HEK293 (cell line): ENCODE measurements around the gene ESRRA.
"Not testable (repeated sequence)": the region's sequence is repeated elsewhere in the genome, so short reads cannot be mapped to it uniquely, and the experiment has no call there.

Experiments
- CTCF ChIA-PET: fragments of 350-600 bp; formaldehyde crosslinking; extraction: SDS; loops from one replicate; lab custom pipeline; 2021; ENCODE audit warnings: antibody characterized with exemption; lab: Yijun Ruan, JAX
- POLR2A ChIA-PET: fragments of 300-600 bp; formaldehyde crosslinking; extraction: SDS; loops from one replicate; lab custom pipeline; 2020; ENCODE audit warnings: antibody characterized with exemption, inconsistent platforms; lab: Yijun Ruan, JAX
- H3K27ac ChIP-seq: fragments of 200-500 bp; sonication (Bioruptor generic); 2 replicates; pipeline ENCODE4 v1.5.1; 2014; ENCODE audit warnings: low read depth, low read length, control low read depth, inconsistent platforms; ENCODE audit errors: extremely low read depth
- H3K36me3 ChIP-seq, 2 experiments: fragments of 200-500 bp in 1 of 2; sonication (Bioruptor generic) in 1 of 2; 1 replicate in 1 of 2; 2 replicates in 1 of 2; pipeline ENCODE4 v1.5.1; 2014 to 2017; ENCODE audit warnings: inconsistent platforms in 2 of 2, low read length in 2 of 2; ENCODE audit not compliant: control insufficient read depth in 2 of 2, insufficient read depth in 1 of 2
- H3K4me1 ChIP-seq: fragments of 200-500 bp; sonication (Bioruptor generic); 2 replicates; pipeline ENCODE4 v1.5.1; 2014; ENCODE audit warnings: mild to moderate bottlenecking, low read length, inconsistent platforms; ENCODE audit not compliant: control insufficient read depth, insufficient read depth
- H3K4me3 ChIP-seq: 2 replicates; pipeline ENCODE4 v1.5.1; 2011; ENCODE audit warnings: low read depth, mild to moderate bottlenecking, control low read depth, low read length, moderate library complexity
- H3K9me3 ChIP-seq: fragments of 200-500 bp; sonication (Bioruptor generic); 2 replicates; pipeline ENCODE4 v1.5.1; 2014; ENCODE audit warnings: low read depth, low read length, inconsistent platforms; ENCODE audit not compliant: control insufficient read depth, insufficient read depth
- GFI1B ChIP-seq: fragments of 450-650 bp; formaldehyde crosslinking; IDR thresholded peaks from 2 replicates; pipeline ENCODE4 v1.5.1; 2016; ENCODE audit warnings: missing biosample characterization, missing genetic modification characterization
- YY1 ChIP-seq: fragments of 450-650 bp; formaldehyde crosslinking; IDR thresholded peaks from 2 replicates; pipeline ENCODE4 v1.5.1; 2018; ENCODE audit warnings: missing biosample characterization, missing genetic modification characterization
- ZNF10 ChIP-seq: fragments of 450-650 bp; formaldehyde crosslinking; IDR thresholded peaks from 2 replicates; pipeline ENCODE4 v1.5.1; 2017; ENCODE audit warnings: missing biosample characterization, missing genetic modification characterization
- ZNF239 ChIP-seq: fragments of 450-650 bp; formaldehyde crosslinking; IDR thresholded peaks from 2 replicates; pipeline ENCODE4 v1.5.1; 2016; ENCODE audit warnings: missing biosample characterization, missing genetic modification characterization
- ZNF248 ChIP-seq: fragments of 450-650 bp; formaldehyde crosslinking; IDR thresholded peaks from 2 replicates; pipeline ENCODE4 v1.5.1; 2017; ENCODE audit warnings: missing biosample characterization, missing genetic modification characterization
- ZNF391 ChIP-seq: fragments of 450-650 bp; formaldehyde crosslinking; IDR thresholded peaks from 2 replicates; pipeline ENCODE4 v1.5.1; 2016; ENCODE audit warnings: low read depth, missing biosample characterization, missing genetic modification characterization, borderline replicate concordance
- ZNF423 ChIP-seq: fragments of 450-650 bp; formaldehyde crosslinking; IDR thresholded peaks from 2 replicates; pipeline ENCODE4 v1.5.1; 2016; ENCODE audit warnings: missing biosample characterization, missing genetic modification characterization
- ZNF501 ChIP-seq: fragments of 450-650 bp; formaldehyde crosslinking; IDR thresholded peaks from 2 replicates; pipeline ENCODE4 v1.5.1; 2016; ENCODE audit warnings: missing biosample characterization, missing genetic modification characterization
- ZNF544 ChIP-seq: fragments of 450-650 bp; formaldehyde crosslinking; IDR thresholded peaks from 2 replicates; pipeline ENCODE4 v1.5.0; 2017; ENCODE audit warnings: missing biosample characterization, missing genetic modification characterization
- ZSCAN16 ChIP-seq: fragments of 450-650 bp; formaldehyde crosslinking; IDR thresholded peaks from 2 replicates; pipeline ENCODE4 v1.5.1; 2016; ENCODE audit warnings: missing biosample characterization, missing genetic modification characterization
- TF ChIP-seq, protein P1 (sequence below): fragments of 450-650 bp; formaldehyde crosslinking; IDR thresholded peaks from 2 replicates; pipeline ENCODE4 v1.5.1; 2016; ENCODE audit warnings: missing biosample characterization, missing genetic modification characterization
- TF ChIP-seq, protein P2 (sequence below): fragments of 450-650 bp; formaldehyde crosslinking; IDR thresholded peaks from 2 replicates; pipeline ENCODE4; 2016; ENCODE audit warnings: missing biosample characterization, missing genetic modification characterization
- TF ChIP-seq, protein P3 (sequence below): fragments of 450-650 bp; formaldehyde crosslinking; IDR thresholded peaks from 2 replicates; pipeline ENCODE4 v1.5.1; 2016; ENCODE audit warnings: missing biosample characterization, missing genetic modification characterization
- TF ChIP-seq, protein P4 (sequence below): fragments of 450-650 bp; formaldehyde crosslinking; IDR thresholded peaks from 2 replicates; pipeline ENCODE4 v1.5.1; 2016; ENCODE audit warnings: missing biosample characterization, missing genetic modification characterization
- TF ChIP-seq, protein P5 (sequence below): fragments of 450-650 bp; formaldehyde crosslinking; IDR thresholded peaks from 2 replicates; pipeline ENCODE4 v1.5.1; 2016; ENCODE audit warnings: missing biosample characterization, missing genetic modification characterization
- TF ChIP-seq, protein P6 (sequence below): fragments of 450-650 bp; formaldehyde crosslinking; IDR thresholded peaks from 2 replicates; pipeline ENCODE4 v1.5.1; 2017; ENCODE audit warnings: missing biosample characterization, mild to moderate bottlenecking, missing genetic modification characterization, moderate library complexity

The ESRRA gene

DNA sequence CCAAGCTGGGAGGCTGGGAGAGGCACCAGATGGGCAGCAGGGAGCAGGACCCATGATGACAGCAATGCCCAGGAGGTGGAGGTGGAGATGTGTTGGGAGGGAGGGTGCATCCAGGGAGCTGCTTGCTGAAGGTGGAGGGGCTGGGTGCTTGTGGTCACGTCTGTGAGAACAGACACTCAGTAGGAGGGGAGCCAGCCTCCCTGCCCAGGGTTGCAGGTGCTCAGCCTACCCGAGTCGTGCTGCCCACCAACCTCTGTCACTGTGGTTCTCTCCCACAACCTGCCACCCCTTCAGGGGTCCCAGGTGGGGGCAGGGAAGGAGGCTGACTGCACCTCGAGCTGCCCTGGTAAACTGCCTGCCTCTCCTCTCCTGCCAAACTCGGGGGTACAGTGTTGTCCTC is 18.0 kb downstream of the ESRRA start:
- Histone ChIP-seq H3K9me3 (no peaks in the 10 kb centered on the region), H3K4me1 (no peaks in the 10 kb centered on the region), H3K27ac (no peak overlapping the region), H3K36me3 (peaks cover 0 to 38% of the 10 kb centered on the region in 2 experiments; a peak in 1 of 3 replicates)
- TF ChIP-seq ZNF544 (tag by site-specific recombination) (no peak), ZSCAN16 (tag by site-specific recombination) (no peak), ZNF248 (no peak), YY1 (no peak), GFI1B (tag by site-specific recombination) (no peak), ZNF423 (tag by site-specific recombination) (no peak), ZNF239 (tag by site-specific recombination) (no peak), ZNF10 (tag by site-specific recombination) (no peak), ZNF501 (tag by site-specific recombination) (no peak), ZNF391 (tag by site-specific recombination) (no peak)
- TF ChIP-seq, protein P1, sequence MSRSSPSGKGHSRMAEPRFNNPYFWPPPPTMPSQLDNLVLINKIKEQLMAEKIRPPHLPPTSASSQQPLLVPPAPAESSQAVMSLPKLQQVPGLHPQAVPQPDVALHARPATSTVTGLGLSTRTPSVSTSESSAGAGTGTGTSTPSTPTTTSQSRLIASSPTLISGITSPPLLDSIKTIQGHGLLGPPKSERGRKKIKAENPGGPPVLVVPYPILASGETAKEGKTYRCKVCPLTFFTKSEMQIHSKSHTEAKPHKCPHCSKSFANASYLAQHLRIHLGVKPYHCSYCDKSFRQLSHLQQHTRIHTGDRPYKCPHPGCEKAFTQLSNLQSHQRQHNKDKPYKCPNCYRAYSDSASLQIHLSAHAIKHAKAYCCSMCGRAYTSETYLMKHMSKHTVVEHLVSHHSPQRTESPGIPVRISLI (tag by site-specific recombination) = no peak
- TF ChIP-seq, protein P2, sequence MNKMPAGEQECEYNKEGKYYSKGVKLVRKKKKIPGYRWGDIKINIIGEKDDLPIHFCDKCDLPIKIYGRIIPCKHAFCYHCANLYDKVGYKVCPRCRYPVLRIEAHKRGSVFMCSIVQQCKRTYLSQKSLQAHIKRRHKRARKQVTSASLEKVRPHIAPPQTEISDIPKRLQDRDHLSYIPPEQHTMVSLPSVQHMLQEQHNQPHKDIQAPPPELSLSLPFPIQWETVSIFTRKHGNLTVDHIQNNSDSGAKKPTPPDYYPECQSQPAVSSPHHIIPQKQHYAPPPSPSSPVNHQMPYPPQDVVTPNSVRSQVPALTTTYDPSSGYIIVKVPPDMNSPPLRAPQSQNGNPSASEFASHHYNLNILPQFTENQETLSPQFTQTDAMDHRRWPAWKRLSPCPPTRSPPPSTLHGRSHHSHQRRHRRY = no peak
- TF ChIP-seq, protein P3, sequence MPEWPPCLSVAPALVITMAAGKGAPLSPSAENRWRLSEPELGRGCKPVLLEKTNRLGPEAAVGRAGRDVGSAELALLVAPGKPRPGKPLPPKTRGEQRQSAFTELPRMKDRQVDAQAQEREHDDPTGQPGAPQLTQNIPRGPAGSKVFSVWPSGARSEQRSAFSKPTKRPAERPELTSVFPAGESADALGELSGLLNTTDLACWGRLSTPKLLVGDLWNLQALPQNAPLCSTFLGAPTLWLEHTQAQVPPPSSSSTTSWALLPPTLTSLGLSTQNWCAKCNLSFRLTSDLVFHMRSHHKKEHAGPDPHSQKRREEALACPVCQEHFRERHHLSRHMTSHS = no peak
- TF ChIP-seq, protein P4, sequence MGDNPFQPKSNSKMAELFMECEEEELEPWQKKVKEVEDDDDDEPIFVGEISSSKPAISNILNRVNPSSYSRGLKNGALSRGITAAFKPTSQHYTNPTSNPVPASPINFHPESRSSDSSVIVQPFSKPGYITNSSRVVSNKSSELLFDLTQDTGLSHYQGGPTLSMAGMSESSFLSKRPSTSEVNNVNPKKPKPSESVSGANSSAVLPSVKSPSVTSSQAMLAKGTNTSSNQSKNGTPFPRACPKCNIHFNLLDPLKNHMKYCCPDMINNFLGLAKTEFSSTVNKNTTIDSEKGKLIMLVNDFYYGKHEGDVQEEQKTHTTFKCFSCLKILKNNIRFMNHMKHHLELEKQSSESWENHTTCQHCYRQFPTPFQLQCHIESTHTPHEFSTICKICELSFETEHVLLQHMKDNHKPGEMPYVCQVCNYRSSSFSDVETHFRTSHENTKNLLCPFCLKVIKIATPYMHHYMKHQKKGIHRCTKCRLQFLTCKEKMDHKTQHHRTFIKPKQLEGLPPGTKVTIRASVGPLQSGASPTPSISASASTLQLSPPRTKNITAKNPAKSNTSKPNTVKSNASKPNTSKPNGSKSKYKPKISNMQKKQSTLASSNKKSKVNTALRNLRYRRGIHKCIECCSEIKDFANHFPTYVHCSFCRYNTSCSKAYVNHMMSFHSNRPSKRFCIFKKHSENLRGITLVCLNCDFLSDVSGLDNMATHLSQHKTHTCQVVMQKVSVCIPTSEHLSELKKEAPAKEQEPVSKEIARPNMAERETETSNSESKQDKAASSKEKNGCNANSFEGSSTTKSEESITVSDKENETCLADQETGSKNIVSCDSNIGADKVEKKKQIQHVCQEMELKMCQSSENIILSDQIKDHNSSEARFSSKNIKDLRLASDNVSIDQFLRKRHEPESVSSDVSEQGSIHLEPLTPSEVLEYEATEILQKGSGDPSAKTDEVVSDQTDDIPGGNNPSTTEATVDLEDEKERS = no peak
- TF ChIP-seq, protein P5, sequence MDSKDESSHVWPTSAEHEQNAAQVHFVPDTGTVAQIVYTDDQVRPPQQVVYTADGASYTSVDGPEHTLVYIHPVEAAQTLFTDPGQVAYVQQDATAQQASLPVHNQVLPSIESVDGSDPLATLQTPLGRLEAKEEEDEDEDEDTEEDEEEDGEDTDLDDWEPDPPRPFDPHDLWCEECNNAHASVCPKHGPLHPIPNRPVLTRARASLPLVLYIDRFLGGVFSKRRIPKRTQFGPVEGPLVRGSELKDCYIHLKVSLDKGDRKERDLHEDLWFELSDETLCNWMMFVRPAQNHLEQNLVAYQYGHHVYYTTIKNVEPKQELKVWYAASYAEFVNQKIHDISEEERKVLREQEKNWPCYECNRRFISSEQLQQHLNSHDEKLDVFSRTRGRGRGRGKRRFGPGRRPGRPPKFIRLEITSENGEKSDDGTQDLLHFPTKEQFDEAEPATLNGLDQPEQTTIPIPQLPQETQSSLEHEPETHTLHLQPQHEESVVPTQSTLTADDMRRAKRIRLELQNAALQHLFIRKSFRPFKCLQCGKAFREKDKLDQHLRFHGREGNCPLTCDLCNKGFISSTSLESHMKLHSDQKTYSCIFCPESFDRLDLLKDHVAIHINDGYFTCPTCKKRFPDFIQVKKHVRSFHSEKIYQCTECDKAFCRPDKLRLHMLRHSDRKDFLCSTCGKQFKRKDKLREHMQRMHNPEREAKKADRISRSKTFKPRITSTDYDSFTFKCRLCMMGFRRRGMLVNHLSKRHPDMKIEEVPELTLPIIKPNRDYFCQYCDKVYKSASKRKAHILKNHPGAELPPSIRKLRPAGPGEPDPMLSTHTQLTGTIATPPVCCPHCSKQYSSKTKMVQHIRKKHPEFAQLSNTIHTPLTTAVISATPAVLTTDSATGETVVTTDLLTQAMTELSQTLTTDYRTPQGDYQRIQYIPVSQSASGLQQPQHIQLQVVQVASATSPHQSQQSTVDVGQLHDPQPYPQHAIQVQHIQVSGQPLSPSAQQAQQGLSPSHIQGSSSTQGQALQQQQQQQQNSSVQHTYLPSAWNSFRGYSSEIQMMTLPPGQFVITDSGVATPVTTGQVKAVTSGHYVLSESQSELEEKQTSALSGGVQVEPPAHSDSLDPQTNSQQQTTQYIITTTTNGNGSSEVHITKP = no peak
- TF ChIP-seq, protein P6, sequence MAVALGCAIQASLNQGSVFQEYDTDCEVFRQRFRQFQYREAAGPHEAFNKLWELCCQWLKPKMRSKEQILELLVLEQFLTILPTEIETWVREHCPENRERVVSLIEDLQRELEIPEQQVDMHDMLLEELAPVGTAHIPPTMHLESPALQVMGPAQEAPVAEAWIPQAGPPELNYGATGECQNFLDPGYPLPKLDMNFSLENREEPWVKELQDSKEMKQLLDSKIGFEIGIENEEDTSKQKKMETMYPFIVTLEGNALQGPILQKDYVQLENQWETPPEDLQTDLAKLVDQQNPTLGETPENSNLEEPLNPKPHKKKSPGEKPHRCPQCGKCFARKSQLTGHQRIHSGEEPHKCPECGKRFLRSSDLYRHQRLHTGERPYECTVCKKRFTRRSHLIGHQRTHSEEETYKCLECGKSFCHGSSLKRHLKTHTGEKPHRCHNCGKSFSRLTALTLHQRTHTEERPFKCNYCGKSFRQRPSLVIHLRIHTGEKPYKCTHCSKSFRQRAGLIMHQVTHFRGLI (tag by site-specific recombination) = no peak
- TF ChIP-seq, all 188 proteins: peak for 0
- ChIA-PET POLR2A (interaction anchor here (0.8 to 1.2 kb wide), 2 partner anchors 19 to 53 kb away, joined by 4 to 5 read pairs; no protein-coding TSS in a partner anchor), CTCF (interaction anchor here (0.6 to 2.9 kb wide), 6 partner anchors 8 to 31 kb away, joined by 3 to 10 read pairs (median 6); no protein-coding TSS in a partner anchor)
- H3K4me3 ChIP-seq = no peak overlapping the region

DNA sequence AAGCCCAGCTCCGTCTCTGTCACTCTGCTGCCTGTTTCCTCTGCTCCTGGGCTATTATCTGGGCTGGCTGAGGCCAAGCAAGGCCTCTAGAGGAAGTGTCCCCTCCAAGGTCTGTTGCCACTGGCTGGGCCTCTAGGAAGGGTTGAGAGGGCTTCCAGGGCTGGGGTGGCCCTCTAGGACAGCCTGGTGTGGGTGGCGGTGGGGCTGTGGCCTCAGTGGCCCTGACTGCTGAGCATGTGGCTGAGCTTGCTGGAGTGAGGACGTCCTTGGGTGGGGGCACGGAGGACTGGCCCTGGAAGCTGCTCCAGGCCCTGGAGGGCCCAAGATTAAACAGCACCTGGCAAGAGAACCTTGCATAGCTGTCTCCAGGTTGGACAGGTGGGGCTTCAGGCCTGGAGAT is 18.7 kb downstream of the ESRRA start:
- H3K27ac ChIP-seq, H3K9me3 ChIP-seq, H3K4me1 ChIP-seq, H3K4me3 ChIP-seq: not testable (repeated sequence)
- peaks cover 0 to 38% of the 10 kb centered on the region in 2 experiments; a peak in 1 of 3 replicates for H3K36me3 ChIP-seq
- CTCF ChIA-PET = interaction anchor here (0.6 to 2.9 kb wide), 4 partner anchors 13 to 31 kb away, joined by 5 to 10 read pairs (median 6); no protein-coding TSS in a partner anchor
- POLR2A ChIA-PET = interaction anchor here (0.8 to 1.2 kb wide), 2 partner anchors 18 to 53 kb away, joined by 4 to 5 read pairs; no protein-coding TSS in a partner anchor
